ENCODE results near the gene SIMC1.

The SIMC1 gene

GRCh38 chr5:176389135-176390123 lies 151.2 kb downstream of the SIMC1 start:
- DNase-seq, result no peak

- no peak for DNase-seq
Observed at GRCh38 chr5:176391479-176391878, 153.3 kb downstream of the SIMC1 start.

GRCh38 chr5:176391999-176392398 lies 153.8 kb downstream of the SIMC1 start:
- no peak for DNase-seq

- DNase-seq, result no peak
Observed at GRCh38 chr5:176392526-176392925, 154.3 kb downstream of the SIMC1 start.

GRCh38 chr5:176394096-176394495 lies 155.9 kb downstream of the SIMC1 start:
- DNase-seq, result no peak

- no peak for DNase-seq
Observed at GRCh38 chr5:176394881-176395675, 156.9 kb downstream of the SIMC1 start.
